ENCODE measurements around the gene DIP2C. TPM values are rescaled to one million over a fixed set of nuclear protein-coding genes. Genes with fewer than 3 reads are reported as not detected.

The DIP2C gene
- total RNA-seq, 2 experiments from 2014 or later = 0.62 to 0.80 TPM

DNA sequence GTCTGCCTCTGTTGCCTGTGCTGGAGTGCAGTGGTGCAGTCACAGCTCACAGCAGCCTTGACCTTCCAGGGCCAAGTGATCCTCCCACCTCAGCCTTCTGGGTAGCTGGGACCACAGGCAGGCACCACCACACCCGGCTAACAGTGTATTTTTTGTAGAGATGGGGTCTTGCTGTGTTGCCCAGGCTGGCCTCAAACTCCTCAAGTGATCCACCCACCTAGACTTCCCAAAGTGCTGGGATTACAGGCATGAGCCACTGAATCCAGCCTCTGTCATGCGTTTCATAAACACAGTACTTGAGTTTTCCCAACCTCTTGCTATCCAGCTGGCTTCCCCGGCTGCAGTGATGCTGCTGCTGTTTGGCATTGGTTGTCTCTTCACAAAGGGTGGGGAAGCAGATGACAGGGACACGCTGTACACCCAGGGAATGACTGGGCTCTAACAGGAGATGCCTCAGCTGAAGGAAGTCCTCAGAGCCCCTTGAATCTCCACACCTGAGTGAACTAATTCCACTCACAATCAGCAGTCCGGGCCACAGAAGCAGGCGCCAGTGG is 191.5 kb downstream of the DIP2C start:
- Mint-ChIP-seq H3K27me3 (peaks cover 8% of the 10 kb centered on the region), H3K4me3 (no peak overlapping the region), H3K36me3 (no peaks in the 10 kb centered on the region), H3K9me3 (no peaks in the 10 kb centered on the region), H3K4me1 (ENCODE audit: low read depth) (peaks cover 22% of the 10 kb centered on the region), H3K27ac (no peak overlapping the region)
- POLR2A ChIA-PET = no interaction called here
- no peak for DNase-seq
- intact Hi-C loops (cut with micrococcal nuclease) = no loop called here
- CTCF ChIA-PET = no interaction called here

DNA sequence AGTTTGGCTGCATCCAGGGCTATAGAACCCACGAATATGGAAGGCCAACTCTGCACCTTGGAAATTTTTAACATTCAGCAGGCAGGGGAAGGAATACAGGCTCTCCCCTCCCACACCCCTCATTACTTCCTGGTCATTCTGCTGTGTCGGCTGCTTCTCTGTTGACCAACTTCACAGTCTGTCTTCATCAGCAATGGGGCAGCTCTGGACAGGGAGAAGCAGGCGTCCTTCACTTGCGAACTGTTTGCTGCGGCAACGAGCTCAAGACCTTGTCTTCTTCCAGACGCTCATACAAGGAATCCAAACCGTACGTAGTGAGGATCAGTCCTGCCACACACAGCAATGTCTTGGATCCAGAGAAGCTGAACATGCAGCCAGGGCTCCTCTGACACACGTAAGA is 192.2 kb downstream of the DIP2C start:
- H3K27me3 Mint-ChIP-seq = peaks cover 6% of the 10 kb centered on the region
- H3K36me3 Mint-ChIP-seq = no peaks in the 10 kb centered on the region
- CTCF ChIA-PET = no interaction called here
- no peak overlapping the region for H3K27ac Mint-ChIP-seq
- POLR2A ChIA-PET = no interaction called here
- DNase-seq = no peak
- no peaks in the 10 kb centered on the region for H3K9me3 Mint-ChIP-seq
- peaks cover 17% of the 10 kb centered on the region for H3K4me1 Mint-ChIP-seq (ENCODE audit: low read depth)
- H3K4me3 Mint-ChIP-seq = no peak overlapping the region
- intact Hi-C loops (cut with micrococcal nuclease) = no loop called here

DNA sequence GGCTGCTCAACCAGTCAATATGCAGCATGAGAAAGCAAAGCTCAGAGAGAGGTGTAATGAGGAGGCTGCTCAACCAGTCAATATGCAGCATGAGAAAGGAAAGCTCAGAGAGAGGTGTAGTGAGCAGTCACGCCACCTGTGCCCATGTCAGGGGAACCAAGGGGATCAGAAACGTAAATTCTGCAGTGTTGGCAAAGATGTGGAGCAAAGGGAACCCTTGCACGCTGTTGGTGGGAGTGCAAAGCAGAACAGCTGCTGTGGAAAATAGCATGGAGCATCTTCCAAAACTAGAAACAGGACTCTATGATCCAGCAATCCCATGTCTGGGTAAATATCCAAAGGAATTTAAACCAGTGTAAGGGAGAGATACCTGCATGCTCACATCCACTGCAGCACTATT is 194.9 kb downstream of the DIP2C start:
- no peak overlapping the region for H3K4me3 Mint-ChIP-seq
- H3K4me1 Mint-ChIP-seq (ENCODE audit: low read depth) = no peaks in the 10 kb centered on the region
- intact Hi-C loops (cut with micrococcal nuclease) = no loop called here
- no peak overlapping the region for H3K27ac Mint-ChIP-seq
- ChIA-PET CTCF (no interaction called here), POLR2A (no interaction called here)
- no peaks in the 10 kb centered on the region for H3K36me3 Mint-ChIP-seq
- no peaks in the 10 kb centered on the region for H3K9me3 Mint-ChIP-seq
- DNase-seq = no peak
- peaks cover 6% of the 10 kb centered on the region for H3K27me3 Mint-ChIP-seq

DNA sequence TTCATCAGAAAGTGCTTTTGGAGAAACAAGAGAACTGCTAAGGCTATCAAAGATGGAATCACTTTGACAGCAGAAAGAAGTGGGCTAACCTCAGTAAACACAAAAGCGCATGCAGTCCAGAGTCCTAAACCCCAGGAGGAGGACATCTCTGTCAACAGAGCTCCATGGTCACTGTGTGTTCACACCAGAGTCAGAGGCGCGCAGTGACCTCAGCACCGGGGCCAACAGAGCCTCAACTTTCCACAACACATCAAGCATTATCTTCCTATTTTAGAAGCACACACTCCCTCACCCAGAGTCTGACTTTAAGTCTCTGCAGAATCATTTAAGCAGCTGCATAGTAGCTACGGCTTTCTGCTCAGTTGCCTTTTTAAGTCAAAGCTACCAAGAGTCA is 195.3 kb downstream of the DIP2C start:
- peaks cover 6% of the 10 kb centered on the region for H3K27me3 Mint-ChIP-seq
- ChIA-PET POLR2A (no interaction called here), CTCF (no interaction called here)
- no peaks in the 10 kb centered on the region for H3K9me3 Mint-ChIP-seq
- intact Hi-C loops (cut with micrococcal nuclease) = no loop called here
- no peak overlapping the region for H3K4me3 Mint-ChIP-seq
- no peaks in the 10 kb centered on the region for H3K4me1 Mint-ChIP-seq (ENCODE audit: low read depth)
- no peaks in the 10 kb centered on the region for H3K36me3 Mint-ChIP-seq
- H3K27ac Mint-ChIP-seq = no peak overlapping the region
- no peak for DNase-seq

DNA sequence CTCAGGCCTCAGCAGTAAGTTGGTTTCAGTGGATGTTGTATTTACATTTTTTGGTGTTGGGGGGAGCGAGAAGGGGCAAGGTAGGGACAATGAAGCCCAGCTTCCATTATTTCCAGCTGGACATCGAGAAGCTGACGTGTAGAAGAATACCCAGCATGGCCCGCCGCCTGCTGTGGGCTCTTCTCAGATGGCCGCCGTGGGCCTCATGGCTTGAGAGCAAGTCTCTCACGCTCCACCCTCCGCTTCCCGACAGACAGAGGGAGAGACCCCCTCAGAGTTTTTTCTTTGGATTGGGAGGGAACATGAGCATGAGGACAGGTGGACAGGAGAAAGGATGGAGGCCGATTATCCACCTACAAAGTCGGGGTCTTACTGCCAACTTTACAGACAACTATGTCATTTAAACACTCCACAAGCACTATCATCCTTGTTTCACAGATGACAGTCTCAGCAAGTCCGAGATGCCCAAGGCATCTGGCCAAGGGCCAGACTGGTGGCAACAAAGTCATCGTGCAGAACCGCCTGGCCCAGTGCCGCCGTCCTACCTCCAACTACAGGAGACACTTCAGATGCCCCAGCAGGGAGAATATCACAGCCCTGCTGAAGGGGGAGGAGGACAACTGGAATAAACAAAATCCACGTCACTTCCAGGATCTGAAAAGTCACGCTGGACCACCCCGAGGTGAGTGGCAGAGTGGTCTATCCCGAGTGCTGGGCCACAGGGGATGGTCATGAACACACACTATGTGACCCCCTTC is 195.9 kb downstream of the DIP2C start:
- Mint-ChIP-seq H3K9me3 (no peaks in the 10 kb centered on the region), H3K4me1 (ENCODE audit: low read depth) (no peaks in the 10 kb centered on the region), H3K27ac (no peak overlapping the region), H3K27me3 (peaks cover 6% of the 10 kb centered on the region), H3K4me3 (no peak overlapping the region), H3K36me3 (no peaks in the 10 kb centered on the region)
- POLR2A ChIA-PET = no interaction called here
- no peak for DNase-seq
- intact Hi-C loops (cut with micrococcal nuclease) = no loop called here
- CTCF ChIA-PET = no interaction called here

- Mint-ChIP-seq H3K27me3 (peaks cover 6% of the 10 kb centered on the region), H3K27ac (no peak overlapping the region), H3K36me3 (no peaks in the 10 kb centered on the region), H3K4me3 (no peak overlapping the region), H3K9me3 (no peaks in the 10 kb centered on the region), H3K4me1 (ENCODE audit: low read depth) (no peaks in the 10 kb centered on the region)
- intact Hi-C loops (cut with micrococcal nuclease) = no loop called here
- POLR2A ChIA-PET = no interaction called here
- no peak for DNase-seq
- CTCF ChIA-PET = no interaction called here
Measured at GRCh38 chr10:492836-493235, 196.6 kb downstream of the DIP2C start.

DNA sequence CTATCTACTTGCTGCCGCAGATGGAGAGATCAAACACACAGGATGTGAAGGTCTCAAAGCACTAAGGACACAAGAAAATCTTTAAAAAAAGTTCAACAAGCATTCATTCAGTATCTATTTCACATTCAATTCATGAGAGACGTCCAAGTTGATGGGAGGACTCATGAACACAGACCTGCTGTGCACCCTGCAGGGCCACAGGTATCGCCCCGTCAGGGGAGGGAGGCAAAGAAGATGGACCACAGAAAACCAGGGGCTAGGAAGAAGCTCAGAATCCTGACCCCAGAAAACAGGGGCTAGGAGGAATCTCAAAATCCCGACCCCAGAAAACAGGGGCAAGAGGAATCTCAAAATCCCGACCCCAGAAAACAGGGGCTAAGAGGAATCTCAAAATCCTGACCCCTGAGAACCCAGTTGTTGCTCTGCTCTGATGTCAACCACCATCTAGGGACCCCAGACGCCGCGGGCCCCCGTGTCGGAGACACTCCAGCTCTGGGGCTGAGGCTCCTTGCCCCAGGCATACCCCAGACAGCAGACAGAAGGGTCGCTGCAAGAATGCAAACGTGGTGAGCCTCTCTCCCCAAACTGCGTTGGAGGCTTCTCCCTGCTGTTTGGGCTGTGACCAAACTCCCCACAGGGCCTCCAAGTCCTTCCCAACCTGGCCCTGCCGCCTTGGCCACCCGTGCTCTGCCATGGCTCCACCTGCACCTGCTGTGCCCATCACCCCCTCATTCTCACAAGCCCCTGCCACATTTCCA is 197.6 kb downstream of the DIP2C start:
- H3K27ac Mint-ChIP-seq = no peak overlapping the region
- H3K9me3 Mint-ChIP-seq = no peaks in the 10 kb centered on the region
- ChIA-PET POLR2A (no interaction called here), CTCF (no interaction called here)
- no peak for DNase-seq
- no peaks in the 10 kb centered on the region for H3K36me3 Mint-ChIP-seq
- peaks cover 6% of the 10 kb centered on the region for H3K27me3 Mint-ChIP-seq
- no peaks in the 10 kb centered on the region for H3K4me1 Mint-ChIP-seq (ENCODE audit: low read depth)
- intact Hi-C loops (cut with micrococcal nuclease) = no loop called here
- H3K4me3 Mint-ChIP-seq = no peak overlapping the region

DNA sequence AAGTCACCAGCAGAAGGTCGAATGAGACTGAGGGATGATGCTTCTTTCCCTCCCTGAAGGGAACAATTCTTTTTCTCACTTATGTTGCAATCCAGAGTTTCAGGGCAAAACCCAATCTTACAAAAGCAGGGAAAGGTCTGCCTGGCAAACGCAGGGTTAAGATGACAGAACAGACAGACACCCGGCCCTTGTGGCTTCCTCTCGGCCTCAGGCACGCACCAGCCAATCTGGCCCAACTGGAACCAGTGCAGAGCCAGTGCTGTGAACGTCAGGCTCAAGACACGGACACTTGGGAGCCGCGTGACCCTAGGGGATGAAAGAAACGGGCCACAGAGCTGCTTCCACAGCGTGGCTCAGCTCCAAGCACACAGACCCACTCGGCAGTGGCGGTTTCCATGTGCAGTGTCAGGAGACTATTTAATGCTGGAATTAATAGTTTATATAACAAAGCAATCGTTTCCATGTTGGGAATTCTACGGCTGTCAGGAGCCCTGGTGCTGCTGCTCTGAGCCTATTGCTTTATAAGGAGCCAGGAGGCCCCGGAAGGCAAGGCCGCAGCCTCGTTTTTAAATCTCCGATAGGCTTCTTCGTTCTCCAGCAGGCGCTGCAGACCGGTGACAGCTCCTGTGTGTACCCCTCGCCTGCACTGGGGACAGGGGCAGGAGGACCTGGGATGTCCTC is 198.4 kb downstream of the DIP2C start:
- H3K9me3 Mint-ChIP-seq = no peaks in the 10 kb centered on the region
- no peaks in the 10 kb centered on the region for H3K36me3 Mint-ChIP-seq
- peaks cover 6% of the 10 kb centered on the region for H3K27me3 Mint-ChIP-seq
- CTCF ChIA-PET = no interaction called here
- H3K27ac Mint-ChIP-seq = no peak overlapping the region
- no peaks in the 10 kb centered on the region for H3K4me1 Mint-ChIP-seq (ENCODE audit: low read depth)
- POLR2A ChIA-PET = no interaction called here
- no peak for DNase-seq
- no peak overlapping the region for H3K4me3 Mint-ChIP-seq
- intact Hi-C loops (cut with micrococcal nuclease) = no loop called here

- CTCF ChIA-PET = no interaction called here
- peaks cover 2% of the 10 kb centered on the region for H3K4me1 Mint-ChIP-seq (ENCODE audit: low read depth)
- H3K36me3 Mint-ChIP-seq = no peaks in the 10 kb centered on the region
- DNase-seq = no peak
- no peak overlapping the region for H3K27ac Mint-ChIP-seq
- intact Hi-C loops (cut with micrococcal nuclease) = no loop called here
- H3K27me3 Mint-ChIP-seq = peaks cover 6% of the 10 kb centered on the region
- POLR2A ChIA-PET = no interaction called here
- H3K4me3 Mint-ChIP-seq = no peak overlapping the region
- H3K9me3 Mint-ChIP-seq = no peaks in the 10 kb centered on the region
Measured at GRCh38 chr10:490256-490655, 199.2 kb downstream of the DIP2C start.

GRCh38 chr10:489330-489729 is 200.1 kb downstream of the DIP2C start:
- Mint-ChIP-seq H3K9me3 (no peaks in the 10 kb centered on the region), H3K36me3 (no peaks in the 10 kb centered on the region), H3K4me3 (no peak overlapping the region), H3K27me3 (peaks cover 7% of the 10 kb centered on the region), H3K4me1 (ENCODE audit: low read depth) (peaks cover 2% of the 10 kb centered on the region), H3K27ac (no peak overlapping the region)
- CTCF ChIA-PET = no interaction called here
- no peak for DNase-seq
- POLR2A ChIA-PET = no interaction called here
- intact Hi-C loops (cut with micrococcal nuclease) = no loop called here

DNA sequence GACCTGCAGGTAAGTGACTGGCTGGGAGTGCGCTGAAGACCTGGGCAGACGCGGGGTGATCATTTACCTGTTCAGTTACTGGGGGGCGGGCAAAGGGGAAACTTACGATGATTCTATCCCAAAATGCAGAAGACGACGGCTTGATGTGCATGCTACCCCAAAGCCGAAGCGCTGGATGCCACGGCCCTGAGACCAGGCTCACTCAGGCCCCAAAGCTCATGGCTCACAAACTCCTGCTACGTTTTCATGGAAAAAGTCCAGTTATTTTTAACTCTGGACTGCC is 200.6 kb downstream of the DIP2C start:
- Mint-ChIP-seq H3K4me3 (no peak overlapping the region), H3K36me3 (no peaks in the 10 kb centered on the region), H3K9me3 (no peaks in the 10 kb centered on the region), H3K4me1 (ENCODE audit: low read depth) (peaks cover 6% of the 10 kb centered on the region), H3K27me3 (peaks cover 7% of the 10 kb centered on the region), H3K27ac (no peak overlapping the region)
- ChIA-PET POLR2A (no interaction called here), CTCF (no interaction called here)
- DNase-seq = peak; percentile 4
- intact Hi-C loops (cut with micrococcal nuclease) = no loop called here

DNA sequence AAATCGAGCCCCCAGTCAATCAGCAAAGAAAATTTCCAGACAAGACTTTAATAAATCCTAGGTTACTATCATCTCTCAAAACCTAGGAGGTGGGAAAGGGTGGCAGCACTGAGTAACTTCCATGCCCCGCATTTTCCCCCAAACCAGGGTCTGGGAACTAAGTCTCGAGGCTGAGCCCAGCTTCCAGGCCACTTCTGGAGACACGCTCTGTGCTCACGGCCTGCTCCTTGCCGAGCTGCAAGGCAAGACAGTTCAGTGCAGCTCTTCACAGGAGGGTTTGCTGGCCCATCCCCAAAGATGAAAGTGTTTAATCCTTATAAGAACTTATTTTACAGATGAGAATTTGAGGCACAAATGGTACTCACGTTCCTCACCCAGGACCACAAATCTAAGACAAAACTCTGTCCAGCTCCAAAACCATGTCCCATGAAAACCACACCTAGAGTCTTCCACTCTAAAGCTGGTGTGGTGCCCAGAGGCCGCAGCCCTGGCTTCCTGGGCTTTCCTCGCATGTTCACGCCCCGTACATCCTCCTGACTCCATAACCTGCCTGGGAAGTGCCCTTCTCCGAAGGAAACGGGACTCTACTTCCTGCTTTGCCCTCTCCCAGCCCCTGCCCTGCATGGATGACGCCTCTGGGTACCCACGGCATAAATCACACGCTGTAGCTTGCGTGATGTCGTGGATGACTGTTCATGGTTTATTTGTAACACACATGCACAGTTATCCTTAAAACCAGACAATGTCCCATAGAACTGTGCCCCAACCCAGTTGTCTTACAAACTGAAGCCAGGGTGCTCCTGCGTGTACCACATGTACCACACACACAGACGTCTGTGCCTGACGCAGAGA is 201.2 kb downstream of the DIP2C start:
- CTCF ChIA-PET = no interaction called here
- POLR2A ChIA-PET = interaction anchor here (0.6 kb wide), 1 partner anchor 268 kb away, joined by 3 read pairs; no protein-coding TSS in a partner anchor
- H3K4me1 Mint-ChIP-seq (ENCODE audit: low read depth) = peaks cover 8% of the 10 kb centered on the region
- H3K9me3 Mint-ChIP-seq = no peaks in the 10 kb centered on the region
- no peak overlapping the region for H3K27ac Mint-ChIP-seq
- DNase-seq = peak; percentile 1
- intact Hi-C loops (cut with micrococcal nuclease) = no loop called here
- H3K36me3 Mint-ChIP-seq = no peaks in the 10 kb centered on the region
- peaks cover 7% of the 10 kb centered on the region for H3K27me3 Mint-ChIP-seq
- no peak overlapping the region for H3K4me3 Mint-ChIP-seq
